GM20000 (cell line): ENCODE measurements around the gene COL5A1.

Experiments
- DNase-seq: peaks from one replicate; pipeline ENCODE4 v3.0.0; 2012; ENCODE audit warnings: low spot score
- CTCF ChIP-seq: IDR thresholded peaks from 2 replicates; pipeline ENCODE4 v1.5.1; 2012; ENCODE audit warnings: mild to moderate bottlenecking, control low read depth; ENCODE audit errors: extremely low read depth, missing control alignments

Gene COL5A1

GRCh38 chr9:134784577-134785305 lies 143.1 kb downstream of the COL5A1 start:
- TF ChIP-seq CTCF, result no peak
- DNase-seq, result no peak

- no peak for TF ChIP-seq CTCF
- no peak for DNase-seq
These were observed 143.9 kb downstream of the COL5A1 start for GRCh38 chr9:134785325-134786108.

GRCh38 chr9:134787601-134788531 lies 146.3 kb downstream of the COL5A1 start:
- DNase-seq, result no peak
- TF ChIP-seq CTCF, result no peak

GRCh38 chr9:134789168-134789567 lies 147.6 kb downstream of the COL5A1 start:
- DNase-seq, result no peak
- TF ChIP-seq CTCF, result no peak

GRCh38 chr9:134791009-134791408 lies 149.4 kb downstream of the COL5A1 start:
- TF ChIP-seq CTCF, result no peak
- DNase-seq, result no peak

- DNase-seq, result no peak
- TF ChIP-seq CTCF, result no peak
These were observed 151.0 kb downstream of the COL5A1 start for GRCh38 chr9:134792627-134793026.
